Tracheal epithelial cell (primary cell): ENCODE results near the gene ADH1C. TPM values are rescaled to one million over a fixed set of nuclear protein-coding genes. Genes with fewer than 3 reads are reported as not detected.

Experiments used
- total RNA-seq: library from RNA; depleted of rRNA; stranded (reverse); fragments of >200 nt; gene quantifications from 2 replicates; pipeline ENCODE4 v1.2.1, GENCODE V29; 2014

Gene ADH1C
- not detected in 2 replicates for total RNA-seq

DNA sequence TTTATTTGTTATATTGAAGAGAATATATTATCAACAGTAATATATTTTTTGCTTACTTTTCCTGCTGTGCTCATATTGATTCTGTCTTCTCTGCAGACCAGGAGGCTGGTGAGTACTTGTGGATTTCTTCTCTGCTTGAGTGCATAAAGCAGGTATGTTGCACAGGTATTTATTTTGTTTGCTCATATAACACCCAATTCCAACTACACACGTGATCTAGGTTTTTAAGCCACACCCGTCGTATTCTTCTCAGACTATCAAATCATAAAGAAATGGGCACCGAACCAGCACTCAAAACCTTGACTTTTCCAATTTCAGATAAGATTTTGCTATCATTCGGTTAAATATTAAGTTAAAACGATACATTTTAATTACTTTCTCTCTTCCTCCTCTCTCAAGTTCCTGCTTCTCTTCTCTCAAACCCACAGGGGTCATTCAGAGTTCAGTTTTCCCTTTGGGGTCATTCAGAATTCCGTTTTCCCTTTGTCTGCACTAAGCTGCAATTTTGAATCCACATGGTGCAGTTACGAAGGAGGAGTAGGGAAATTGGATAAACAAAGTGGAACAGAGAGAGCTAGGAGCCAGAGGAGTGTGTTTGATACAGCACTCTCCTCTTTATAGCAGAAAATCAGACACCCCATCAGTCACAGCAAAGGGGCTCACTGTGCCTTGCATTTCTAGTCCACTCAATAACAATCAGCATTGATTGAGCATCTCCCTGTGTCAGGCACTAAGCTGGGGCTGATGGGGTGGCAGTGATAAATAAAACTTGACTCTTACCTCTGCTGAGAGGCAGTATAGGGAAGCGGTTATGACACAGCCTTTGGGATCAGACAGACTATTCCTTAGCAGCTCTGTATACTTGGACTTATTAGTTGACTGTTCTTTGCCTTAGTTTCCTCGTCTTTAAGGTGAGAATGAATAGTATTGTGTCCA is at the start of gene ADH1C:
TSS of gene ADH1C (minus strand) at position 145 of the 936 bp plus-strand sequence. CDS start at position 74, 71 bp downstream.

DNA sequence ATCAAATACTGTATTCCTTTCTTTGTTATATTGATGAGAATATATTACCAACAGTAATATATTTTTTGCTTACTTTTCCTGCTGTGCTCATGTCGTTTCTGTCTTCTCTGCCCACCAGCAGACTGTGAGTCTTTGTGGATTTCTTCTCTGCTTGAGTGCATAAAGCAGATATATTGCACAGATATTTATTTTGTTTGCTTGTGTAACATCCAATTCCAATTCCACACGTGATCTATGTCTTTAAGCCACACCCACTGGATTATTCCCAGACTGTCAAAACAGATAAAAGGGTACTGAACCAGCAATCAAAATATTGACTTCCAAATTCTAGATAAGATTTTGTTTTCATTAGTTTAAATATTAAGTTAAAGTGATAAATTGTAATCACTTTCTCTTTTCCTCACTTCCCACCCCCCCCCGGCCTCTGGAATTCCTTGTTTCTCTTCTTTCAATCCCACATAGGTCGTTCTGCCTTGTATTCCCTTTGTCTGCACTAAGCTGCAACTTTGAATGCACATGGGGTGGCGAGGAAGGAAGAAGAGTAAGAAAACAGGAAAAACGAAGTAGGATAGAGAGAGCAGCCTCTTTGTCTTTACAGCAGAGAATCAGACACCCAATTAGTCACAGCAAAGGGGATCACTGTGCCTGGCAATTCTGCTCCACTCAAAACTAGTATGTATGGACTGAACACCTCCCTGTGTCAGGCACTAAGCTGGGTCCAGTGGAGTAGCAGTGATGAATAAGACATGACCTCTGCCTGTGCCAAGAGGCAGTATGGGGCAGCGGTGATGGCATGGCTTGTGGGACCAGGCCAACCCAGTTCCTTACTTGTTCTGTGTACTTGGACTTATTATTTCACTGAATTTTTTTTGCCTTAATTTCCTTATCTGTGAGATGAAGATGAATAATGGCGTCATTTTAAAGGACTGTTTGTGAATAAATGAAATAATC is 31.0 kb downstream of the ADH1C start, which contains the start of gene ADH1B:
TSS of gene ADH1B (minus strand) at position 161 of the 951 bp plus-strand sequence. CDS start at position 91, 70 bp downstream.

DNA sequence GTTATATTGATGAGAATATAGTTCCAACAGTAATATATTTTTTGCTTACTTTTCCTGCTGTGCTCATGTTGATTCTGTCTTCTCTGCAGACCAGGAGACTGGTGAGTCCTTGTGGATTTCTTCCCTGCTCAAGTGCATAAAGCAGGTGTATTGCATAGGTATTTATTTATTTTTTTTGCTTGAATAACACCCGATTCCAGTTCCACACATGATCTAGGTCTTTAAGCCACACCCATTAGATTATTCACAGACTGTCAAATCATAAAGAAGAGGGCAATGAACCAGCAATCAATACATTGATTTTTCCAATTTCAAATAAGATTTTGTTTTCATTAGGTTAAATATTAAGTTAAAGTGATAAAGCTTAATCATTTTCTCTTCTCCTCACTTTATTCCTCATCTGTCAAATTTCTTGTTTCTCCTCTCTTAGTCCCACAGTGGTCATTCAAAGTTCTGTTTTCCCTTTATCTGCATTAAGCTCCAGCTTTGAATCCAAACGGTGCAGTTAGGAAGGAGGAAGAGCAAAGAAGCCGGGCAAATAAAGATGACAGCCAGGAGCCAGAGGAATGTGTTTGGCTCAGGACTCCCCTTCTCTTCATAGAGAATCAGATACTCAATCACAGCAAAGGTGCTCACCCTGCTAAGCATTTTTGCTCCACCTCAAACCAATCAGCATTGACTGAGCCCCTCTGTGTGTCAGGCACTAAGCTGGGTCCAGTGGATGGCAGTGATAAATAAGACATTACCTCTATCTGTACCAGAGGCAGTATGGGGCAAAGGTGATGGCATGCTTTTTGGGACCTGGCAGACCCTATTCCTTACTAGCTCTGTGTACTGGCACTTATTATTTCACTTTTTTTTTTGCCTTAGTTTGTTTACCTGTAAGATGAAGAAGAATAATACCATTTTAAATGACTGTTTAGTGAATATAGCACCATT is 61.4 kb downstream of the ADH1C start, which contains the start of gene ADH1A:
TSS of gene ADH1A (minus strand) at position 138 of the 939 bp plus-strand sequence. CDS start at position 67, 71 bp downstream.

Other genes with a start within 250 kb of the ADH1C start
- gene ADH4, start 208.4 kb downstream of the ADH1C start, total RNA-seq, result not detected in 2 replicates
- not detected in 2 replicates for gene ADH6, start 133.5 kb downstream of the ADH1C start, total RNA-seq
- gene ADH1A, start 61.8 kb downstream of the ADH1C start, total RNA-seq, result not detected in 2 replicates
- gene ADH1B, start 31.3 kb downstream of the ADH1C start, total RNA-seq, result not detected in 2 replicates
- 3.9 and 15.1 TPM in 2 replicates for gene ADH7, start 82.6 kb upstream of the ADH1C start, total RNA-seq
- gene C4orf17, start 158.3 kb upstream of the ADH1C start, total RNA-seq, result not detected in 2 replicates
- gene TRMT10A, start 211.3 kb upstream of the ADH1C start, total RNA-seq, result 8.3 and 8.9 TPM in 2 replicates
- under 0.01 and 0.24 TPM in 2 replicates for gene MTTP, start 222.1 kb upstream of the ADH1C start, total RNA-seq